ENCODE results near the gene CHIC1.
"Not testable (repeated sequence)": the region's sequence is repeated elsewhere in the genome, so short reads cannot be mapped to it uniquely, and the experiment has no call there.

CHIC1 gene

GRCh38 chrX:73562984-73563737 lies at the start of gene CHIC1:
Gene CHIC1, plus strand, starts transcription at chrX:73563197. Its CDS starts 88 bp downstream, at chrX:73563285.
- peak; percentile 18 to 50 for DNase-seq (ENCODE audit: low read depth in 2 of 2)

- not testable (repeated sequence) for DNase-seq (ENCODE audit: low read depth in 2 of 2)
Observed at GRCh38 chrX:73522823-73523222, 40.2 kb upstream of the CHIC1 start.

- no peak for DNase-seq (ENCODE audit: low read depth in 2 of 2)
Observed at GRCh38 chrX:73524906-73525305, 38.1 kb upstream of the CHIC1 start.

GRCh38 chrX:73525928-73526690 lies 36.9 kb upstream of the CHIC1 start:
- no peak for DNase-seq (ENCODE audit: low read depth in 2 of 2)

DNA sequence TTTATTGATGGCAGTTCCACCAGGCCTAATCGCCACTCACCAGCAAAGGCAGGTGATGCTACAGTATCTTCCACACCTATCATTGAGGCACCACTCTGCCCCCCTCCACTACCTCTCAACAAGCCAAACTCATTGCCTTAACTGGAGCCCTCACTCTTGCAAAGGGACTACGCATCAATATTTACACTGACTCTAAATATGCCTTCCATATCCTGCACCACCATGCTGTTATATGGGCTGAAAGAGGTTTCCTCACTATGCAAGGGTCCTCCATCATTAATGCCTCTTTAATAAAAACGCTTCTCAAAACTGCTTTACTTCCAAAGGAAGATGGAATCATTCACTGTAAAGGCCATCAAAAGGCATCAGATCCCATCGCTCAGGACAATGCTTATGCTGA lies 31.3 kb upstream of the CHIC1 start:
- not testable (repeated sequence) for DNase-seq (ENCODE audit: low read depth in 2 of 2)

GRCh38 chrX:73556159-73556558 lies 6.8 kb upstream of the CHIC1 start:
- no peak for DNase-seq (ENCODE audit: low read depth in 2 of 2)

DNA sequence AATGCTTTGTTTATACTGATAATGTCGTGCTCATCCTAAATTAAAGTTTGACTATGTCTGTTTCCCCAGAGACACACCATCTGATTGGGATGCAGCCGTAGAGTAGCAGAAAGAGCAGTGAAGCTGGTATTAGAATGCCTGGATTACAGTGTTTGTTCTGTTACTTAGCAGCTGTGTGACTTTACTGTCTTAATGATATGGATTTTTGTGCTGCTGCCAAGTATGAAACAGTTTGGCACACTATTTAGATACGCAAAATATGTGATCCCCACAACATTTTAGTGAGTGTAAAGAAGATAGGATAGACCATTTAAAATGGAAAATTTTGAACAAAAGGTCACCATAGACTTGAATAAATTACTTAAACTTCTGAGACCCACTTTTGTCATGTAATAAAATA lies 1.2 kb upstream of the CHIC1 start:
- no peak for DNase-seq (ENCODE audit: low read depth in 2 of 2)

- DNase-seq (ENCODE audit: low read depth in 2 of 2) = no peak
Observed at GRCh38 chrX:73562458-73562857, 539 bp upstream of the CHIC1 start.

GRCh38 chrX:73563738-73564068 lies 706 bp downstream of the CHIC1 start:
- no peak for DNase-seq (ENCODE audit: low read depth in 2 of 2)

GRCh38 chrX:73577361-73577760 lies 14.4 kb downstream of the CHIC1 start:
- DNase-seq (ENCODE audit: low read depth in 2 of 2) = no peak

GRCh38 chrX:73581002-73581628 lies 18.1 kb downstream of the CHIC1 start:
- DNase-seq (ENCODE audit: low read depth in 2 of 2) = no peak

- not testable (repeated sequence) for DNase-seq (ENCODE audit: low read depth in 2 of 2)
Observed at GRCh38 chrX:73597758-73598157, 34.8 kb downstream of the CHIC1 start.

DNA sequence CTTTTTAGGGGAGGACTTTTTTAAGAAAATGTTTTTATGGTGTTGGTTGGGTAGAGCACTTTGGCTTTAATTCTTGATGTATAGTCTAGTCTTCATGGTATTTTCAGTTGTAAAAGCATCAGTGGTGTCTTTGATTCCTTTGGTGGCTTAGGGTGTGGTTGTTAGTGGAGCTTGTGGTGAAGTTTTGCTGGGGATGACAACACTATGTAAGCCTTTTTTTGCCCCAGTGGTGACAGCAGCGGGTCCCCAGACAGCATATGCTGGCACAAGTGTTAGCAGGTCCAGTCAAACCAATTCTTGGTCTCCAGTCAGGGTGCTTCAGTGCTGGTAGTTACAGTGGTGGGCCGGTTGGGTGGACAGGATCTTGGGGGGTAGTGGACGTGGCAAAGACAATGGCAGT lies 52.0 kb downstream of the CHIC1 start:
- no peak for DNase-seq (ENCODE audit: low read depth in 2 of 2)

GRCh38 chrX:73641669-73642068 lies 78.7 kb downstream of the CHIC1 start:
- not testable (repeated sequence) for DNase-seq (ENCODE audit: low read depth in 2 of 2)

DNA sequence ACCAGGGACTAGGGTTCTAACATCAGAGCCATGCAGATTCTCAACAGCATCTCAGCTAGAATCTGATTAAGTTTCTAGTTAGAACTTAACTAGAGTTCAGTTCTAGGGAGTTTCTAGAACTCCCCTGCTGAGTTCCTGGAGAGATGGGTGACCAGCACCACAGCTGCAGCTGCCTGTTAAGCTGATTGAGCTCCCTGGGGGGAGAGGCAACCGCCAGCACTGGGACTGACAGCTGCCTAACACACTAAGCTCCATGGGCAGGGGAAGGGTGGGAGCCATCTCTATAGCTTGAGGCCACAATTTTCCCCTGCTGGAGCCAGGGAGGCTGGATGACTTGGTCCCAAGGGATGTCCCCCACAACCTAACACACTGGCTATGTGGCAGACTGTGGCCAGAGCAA lies 84.2 kb downstream of the CHIC1 start:
- no peak for DNase-seq (ENCODE audit: low read depth in 2 of 2)

DNA sequence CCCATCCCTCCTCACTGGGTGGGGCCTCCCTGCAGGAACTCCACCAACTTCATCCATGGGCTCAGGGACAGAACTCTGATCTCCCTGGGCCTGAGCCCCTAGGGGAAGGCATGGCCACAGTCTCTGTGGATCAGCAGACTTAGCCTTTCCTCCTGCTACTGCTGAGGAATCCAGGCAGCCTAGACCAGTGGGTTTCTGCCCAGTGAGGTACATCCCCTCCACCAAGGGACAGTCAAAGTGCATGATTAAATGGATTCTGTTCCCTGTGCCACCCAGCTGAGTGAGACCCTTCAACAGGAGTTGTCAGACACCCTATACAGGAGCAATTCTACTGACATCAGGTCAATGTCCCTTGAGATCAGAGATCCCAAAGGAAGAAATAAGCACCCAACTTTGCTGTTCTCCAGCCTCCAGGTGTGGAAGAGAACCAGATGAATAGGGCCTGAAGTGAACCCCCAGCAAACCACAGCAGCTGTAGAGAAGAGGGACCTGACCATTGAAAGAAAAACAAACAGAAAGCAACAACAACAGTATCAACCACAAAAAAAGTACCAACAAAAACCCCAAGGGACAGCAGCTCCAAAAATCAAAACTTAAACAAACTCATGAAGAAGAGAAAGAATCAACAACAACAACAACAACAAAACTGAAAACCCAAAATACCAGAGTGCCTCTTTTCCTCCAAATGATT lies 84.8 kb downstream of the CHIC1 start:
- no peak for DNase-seq (ENCODE audit: low read depth in 2 of 2)

GRCh38 chrX:73661322-73661721 lies 98.3 kb downstream of the CHIC1 start:
- not testable (repeated sequence) for DNase-seq (ENCODE audit: low read depth in 2 of 2)

DNA sequence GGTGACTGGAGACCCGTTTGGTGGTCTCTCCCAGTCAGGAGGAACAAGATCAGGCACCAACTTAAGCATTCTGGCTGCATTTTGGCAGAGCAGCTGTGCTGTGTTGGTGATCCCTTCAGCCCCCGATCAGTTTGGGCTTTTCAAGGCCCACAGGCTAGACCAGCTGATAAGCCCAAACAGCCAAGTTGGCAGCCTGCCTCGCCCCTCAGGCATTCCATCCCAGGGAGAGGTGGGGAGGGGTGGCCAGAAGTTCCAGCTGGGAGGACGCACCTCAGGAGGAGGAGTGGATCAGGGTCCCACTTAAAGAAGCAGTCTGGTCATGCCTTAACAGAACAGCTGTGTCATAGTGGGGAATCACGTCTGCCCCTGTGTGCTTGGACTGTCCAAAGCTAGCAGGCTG lies 105.8 kb downstream of the CHIC1 start:
- DNase-seq (ENCODE audit: low read depth in 2 of 2) = no peak

GRCh38 chrX:73681408-73681807 lies 118.4 kb downstream of the CHIC1 start:
- DNase-seq (ENCODE audit: low read depth in 2 of 2) = no peak

DNA sequence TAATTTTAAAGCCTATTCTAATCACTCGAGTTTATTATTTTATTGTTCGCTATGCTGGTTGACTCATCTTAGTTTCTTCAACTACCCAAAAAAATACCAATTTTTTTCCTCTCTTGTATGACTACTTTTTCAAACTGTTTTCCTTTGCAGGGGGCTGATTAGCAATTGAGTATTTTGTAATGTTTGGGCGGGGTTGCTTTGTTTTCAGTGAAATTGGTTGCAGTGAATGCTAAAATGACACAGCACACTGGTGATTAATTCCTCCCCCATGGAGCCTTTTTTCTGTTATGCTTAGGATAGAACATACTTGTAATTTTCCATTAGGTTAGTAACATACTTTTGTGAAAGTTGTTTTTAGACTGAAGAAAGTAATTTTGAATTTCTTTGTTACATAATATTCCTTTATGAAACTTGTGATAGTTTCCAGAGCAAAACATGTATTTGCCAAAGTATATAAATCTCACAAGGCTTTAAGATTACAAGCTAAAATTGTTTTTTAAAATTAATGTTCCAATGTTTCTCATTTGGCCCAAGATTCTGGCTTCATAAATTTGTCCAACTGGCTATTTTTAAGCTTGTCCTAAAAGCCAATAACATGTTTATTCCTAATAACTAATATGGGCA lies 120.4 kb downstream of the CHIC1 start:
- DNase-seq (ENCODE audit: low read depth in 2 of 2) = no peak

DNA sequence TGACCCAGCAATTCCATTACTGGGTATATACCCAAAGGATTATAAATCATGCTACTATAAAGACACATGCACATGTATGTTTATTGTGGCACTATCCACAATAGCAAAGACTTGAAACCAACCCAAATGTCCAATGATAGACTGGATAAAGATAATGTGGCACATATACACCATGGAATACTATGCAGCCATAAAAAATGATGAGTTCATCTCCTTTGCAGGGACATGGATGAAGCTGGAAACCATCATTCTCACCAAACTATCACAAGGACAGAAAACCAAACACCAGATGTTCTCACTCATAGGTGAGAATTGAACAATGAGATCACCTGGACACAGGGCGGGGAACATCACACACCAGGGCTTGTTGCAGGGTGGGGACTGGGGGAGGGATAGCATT lies 144.0 kb downstream of the CHIC1 start:
- DNase-seq (ENCODE audit: low read depth in 2 of 2) = not testable (repeated sequence)

- no peak for DNase-seq (ENCODE audit: low read depth in 2 of 2)
Observed at GRCh38 chrX:73728602-73729001, 165.6 kb downstream of the CHIC1 start.
